ENCODE results near the gene SMYD4.
"Not testable (repeated sequence)": the region's sequence is repeated elsewhere in the genome, so short reads cannot be mapped to it uniquely, and the experiment has no call there.

The SMYD4 gene

DNA sequence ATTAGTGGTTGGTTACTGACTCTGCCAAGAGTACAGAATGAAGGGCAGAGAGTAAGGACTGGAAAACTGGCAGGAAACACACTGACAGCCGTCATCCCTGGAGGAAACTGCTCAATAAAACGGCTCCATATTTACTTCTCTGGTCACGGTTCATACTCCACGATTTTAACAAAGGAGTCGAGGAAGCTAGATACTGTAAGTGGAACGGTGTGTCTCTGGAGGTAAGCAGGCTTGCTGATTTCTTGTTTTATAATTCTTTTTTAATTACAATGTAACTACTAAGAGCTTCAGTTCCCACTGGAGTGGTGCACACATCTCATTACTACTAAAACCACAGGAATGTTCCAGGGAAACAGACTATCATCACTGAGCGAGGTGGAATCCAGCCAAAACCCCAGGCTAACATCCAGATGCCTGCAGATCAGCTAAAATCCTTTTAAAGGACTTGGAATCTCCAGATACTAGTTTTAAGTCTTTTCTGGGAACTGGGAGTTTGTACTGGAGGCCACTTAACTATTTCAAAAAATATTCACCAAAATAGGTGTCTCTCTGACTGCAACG is 50.1 kb downstream of the SMYD4 start:
- no peak for DNase-seq

GRCh38 chr17:1776857-1777256 is 52.8 kb downstream of the SMYD4 start:
- no peak for DNase-seq

GRCh38 chr17:1776328-1776727 is 53.4 kb downstream of the SMYD4 start:
- DNase-seq = no peak

DNA sequence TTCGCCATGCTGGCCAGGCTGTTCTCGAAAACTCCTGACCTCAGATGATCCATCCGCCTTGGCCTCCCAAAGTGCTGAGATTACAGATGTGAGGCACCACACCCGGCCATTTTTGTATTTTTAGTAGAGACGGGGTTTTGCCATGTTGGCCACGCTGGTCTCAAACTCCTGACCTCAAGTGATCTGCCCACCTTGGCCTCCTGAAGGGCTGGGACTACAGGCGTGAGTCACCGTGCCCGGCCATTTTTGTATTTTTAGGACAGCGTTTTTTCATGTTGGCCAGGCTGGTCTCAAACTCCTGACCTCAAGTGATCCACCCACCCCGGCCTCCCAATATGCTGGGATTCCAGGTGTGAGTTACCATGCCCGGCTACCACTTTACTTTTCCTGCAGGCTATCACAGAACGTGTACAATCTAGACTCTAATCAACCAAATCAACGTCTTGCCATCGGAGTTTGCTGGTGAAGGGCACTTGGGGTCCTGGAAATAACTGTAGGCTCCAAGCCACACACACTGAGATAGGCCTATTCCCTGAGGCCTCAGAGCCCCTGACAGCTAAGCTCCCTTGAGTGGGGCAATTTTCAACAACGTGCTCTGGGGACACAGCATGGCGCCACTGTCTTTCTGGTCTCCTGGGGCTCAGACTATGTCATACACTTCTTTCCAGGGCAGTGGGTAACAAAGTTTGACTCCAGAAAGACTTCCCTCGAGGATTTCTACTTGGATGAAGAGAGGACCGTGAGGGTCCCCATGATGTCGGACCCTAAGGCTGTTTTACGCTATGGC is 55.1 kb downstream of the SMYD4 start:
- DNase-seq = no peak

DNA sequence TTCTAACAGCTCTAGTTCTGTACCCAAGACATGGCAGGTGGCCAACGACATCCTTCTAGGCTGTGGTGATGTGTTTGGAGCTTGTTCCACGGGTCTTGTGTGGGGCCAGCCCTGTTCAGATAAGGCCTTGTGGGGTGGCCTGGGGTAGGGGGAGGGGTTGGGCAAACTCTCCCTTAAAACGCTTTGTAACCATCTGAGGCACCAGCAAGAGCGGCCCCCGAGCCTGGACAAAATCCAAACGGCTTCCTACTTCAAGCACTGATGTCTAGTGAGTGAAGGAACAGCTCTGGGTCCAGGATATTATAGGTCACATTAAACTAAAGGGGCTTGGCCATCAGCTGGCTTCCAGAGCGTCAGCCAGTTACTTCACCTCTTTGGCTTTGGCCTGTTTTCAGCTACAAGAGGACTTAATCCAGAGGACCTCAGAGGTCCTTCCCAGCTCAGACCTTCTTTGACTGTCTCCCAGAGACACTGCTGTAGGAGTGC is 56.0 kb downstream of the SMYD4 start:
- DNase-seq = no peak

DNA sequence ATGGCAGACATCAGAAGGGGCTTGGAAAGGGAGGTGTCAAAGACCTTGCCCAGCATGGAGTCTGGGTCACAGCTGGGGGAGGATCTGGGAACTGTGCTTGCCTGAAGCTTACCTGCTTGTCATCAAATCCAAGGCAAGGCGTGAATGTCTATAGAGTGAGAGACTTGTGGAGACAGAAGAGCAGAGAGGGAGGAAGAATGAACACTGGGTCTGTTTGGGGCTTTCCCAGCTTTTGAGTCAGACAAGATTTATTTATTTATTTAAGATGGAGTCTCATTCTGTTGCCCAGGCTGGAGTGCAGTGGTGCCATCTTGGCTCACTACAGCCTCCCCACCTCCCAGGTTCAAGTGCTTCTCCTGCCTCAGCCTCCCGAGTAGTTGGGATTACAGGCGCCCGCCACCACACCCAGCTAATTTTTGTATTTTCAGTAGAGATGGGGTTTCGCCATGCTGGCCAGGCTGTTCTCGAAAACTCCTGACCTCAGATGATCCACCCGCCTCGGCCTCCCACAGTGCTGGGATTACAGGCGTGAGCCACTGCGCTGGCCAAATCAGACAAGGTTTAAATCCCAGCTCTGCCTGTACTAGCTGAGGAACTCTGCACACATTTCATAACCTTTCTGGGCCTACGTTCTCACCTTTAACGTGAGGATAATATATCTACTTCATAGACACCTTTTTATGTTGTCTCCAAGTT is 56.6 kb downstream of the SMYD4 start:
- DNase-seq = not testable (repeated sequence)

- no peak for DNase-seq
These were observed 59.8 kb downstream of the SMYD4 start for GRCh38 chr17:1769822-1770477.

DNA sequence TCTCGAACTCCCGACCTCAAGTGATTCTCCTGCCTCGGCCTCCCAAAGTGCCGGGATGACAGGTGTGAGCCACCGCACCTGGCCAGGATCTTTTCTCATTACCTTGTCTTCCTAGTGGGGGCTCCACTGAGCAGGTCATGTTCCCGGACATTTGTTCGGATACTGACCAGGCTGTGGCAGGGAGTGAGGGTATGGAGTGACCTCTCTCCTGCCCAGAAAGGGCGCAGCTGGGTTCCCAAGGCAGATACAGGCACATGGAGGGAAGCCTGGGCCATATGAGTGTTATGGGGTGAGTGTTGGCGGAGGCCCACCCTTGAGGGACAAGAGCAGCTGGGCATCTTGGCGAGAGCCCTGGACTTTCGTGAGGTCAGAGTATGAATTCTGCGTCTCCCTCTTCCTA is 62.3 kb downstream of the SMYD4 start:
- DNase-seq = no peak

DNA sequence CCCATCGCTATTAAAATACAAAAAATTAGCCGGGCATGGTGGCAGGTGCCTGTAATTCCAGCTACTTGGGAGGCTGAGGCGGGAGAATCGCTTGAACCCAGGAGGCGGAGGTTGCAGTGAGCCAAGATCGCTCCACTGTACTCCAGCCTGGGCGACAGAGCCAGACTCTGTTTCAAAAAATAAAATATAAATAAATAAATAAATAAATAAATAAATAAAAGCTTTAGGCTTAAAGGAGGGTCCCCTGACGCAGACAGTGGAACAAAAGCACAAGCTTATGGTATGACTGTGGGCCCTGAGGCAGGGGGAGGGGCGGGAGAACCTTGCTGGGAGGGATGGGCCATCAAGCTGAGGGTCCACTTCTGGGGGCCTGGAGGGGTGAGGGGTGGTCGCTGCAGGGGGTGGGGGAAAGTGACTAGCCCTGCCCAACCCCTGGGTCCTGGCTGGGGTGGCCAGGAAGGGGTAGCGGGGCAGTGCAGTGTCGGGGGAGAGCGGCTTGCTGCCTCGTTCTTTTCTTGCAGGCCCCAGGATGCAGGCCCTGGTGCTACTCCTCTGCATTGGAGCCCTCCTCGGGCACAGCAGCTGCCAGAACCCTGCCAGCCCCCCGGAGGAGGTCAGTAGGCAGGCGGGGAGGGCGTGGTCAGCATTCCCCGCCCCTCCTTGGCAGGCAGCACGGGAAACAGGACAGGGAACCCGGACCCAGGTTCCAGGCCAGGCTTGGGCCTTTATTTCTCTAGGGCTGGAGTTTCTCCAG is 63.1 kb downstream of the SMYD4 start:
- DNase-seq = no peak

DNA sequence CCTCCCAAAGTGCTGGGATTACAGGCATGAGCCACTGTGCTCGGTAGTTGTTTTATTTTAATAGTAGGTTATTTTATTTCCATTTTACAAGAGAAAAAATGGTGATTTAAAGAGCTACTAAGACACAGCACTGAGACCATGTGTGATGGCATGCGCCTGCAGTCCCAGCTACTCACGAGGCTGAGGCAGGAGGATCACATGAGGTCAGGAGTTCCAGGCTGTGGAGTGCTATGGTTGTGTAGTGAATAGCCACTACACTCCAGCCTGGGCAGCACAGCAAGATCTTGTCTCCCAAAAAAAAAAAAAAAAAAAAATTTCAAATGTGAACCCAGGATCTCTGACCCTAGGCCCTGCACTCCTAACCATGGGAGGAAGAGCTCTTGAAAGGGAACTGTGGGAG is 64.1 kb downstream of the SMYD4 start:
- no peak for DNase-seq

- DNase-seq = not testable (repeated sequence)
These were observed 65.0 kb downstream of the SMYD4 start for GRCh38 chr17:1764705-1765104.

GRCh38 chr17:1764284-1764683 is 65.4 kb downstream of the SMYD4 start:
- DNase-seq = peak; percentile 32 to 33

DNA sequence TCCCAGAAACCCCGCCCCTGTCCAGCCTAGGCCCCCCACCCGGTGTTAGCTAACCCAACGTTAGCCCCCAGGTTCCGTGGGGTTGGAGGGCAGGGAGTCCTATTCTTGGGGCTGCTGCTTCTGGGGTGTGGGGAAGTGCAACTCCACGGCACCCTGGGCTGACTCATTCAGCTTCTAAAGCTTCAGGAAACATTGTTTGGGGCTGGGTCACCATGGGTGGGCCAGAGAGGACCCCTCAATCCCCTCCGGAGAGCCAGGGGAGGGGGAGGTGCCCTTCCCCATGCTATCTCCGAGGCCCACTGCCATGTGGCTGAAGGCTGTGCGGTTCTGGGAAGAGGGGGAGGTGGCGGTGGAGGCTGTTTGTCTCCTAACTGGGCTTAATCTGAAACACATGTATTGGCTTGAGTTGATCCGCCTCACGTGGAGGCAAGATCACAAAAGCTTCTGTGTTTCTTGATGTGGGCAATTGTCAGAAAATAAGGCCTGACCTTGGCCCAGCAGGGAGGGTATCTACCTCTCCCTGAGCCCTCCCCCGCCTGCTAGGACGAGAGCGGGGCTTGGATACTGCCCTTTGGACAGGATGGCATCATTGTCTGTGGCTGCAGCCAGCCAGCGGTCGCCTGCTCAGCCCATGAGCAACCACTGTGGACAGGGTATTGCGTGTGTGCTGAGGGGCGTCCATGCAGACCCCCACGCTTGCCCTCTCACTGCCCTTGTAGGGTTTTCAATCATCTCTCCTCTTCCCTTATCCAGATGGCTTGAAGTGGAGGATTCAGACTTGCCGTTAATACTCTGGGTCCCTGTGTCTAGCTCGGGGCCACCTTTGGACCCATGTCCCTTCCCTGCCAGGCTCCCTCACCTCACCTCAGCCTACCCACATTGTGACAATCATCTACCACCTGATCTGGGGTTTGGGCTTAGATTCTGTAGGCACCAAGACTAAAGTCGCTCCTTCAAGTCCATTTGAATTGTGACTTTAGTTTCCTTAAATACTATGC is 66.5 kb downstream of the SMYD4 start:
- DNase-seq = no peak

DNA sequence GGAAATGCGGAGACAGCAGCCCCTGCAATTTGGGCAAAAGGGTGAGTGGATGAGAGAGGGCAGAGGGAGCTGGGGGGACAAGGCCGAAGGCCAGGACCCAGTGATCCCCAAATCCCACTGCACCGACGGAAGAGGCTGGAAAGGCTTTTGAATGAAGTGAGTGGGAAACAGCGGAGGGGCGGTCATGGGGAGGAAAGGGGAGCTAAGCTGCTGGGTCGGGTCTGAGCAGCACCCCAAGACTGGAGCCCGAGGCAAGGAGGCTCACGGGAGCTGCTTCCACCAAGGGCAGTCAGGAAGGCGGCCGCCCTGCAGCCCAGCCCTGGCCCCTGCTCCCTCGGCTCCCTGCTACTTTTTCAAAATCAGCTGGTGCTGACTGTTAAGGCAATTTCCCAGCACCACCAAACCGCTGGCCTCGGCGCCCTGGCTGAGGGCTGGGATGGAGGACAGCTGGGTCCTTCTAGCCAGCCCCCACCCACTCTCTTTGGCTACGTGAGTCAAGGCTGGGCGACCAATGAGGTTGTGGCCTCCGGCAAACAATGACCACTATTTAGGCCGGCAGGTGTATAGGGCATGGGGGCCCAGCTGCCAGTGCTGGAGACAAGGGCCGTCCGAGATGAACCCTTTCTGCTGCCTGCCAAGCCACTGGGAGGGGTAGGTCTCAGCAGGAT is 67.3 kb downstream of the SMYD4 start:
- no peak for DNase-seq

DNA sequence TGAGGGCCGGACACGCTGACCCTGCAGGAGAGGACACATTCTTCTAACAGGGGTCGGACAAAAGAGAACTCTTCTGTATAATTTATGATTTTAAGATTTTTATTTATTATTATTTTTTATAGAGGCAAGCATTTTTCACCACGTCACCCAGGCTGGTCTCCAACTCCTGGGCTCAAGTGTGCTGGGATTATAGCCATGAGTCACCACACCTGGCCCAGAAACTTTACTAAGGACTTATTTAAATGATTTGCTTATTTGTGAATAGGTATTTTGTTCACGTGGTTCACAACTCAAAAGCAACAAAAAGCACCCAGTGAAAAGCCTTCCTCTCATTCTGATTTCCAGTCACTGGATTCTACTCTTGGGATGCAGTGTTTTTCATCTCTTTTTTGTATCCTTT is 70.2 kb downstream of the SMYD4 start:
- no peak for DNase-seq

- DNase-seq = no peak
These were observed 70.9 kb downstream of the SMYD4 start for GRCh38 chr17:1758807-1759206.

GRCh38 chr17:1755827-1756262 is 73.9 kb downstream of the SMYD4 start:
- DNase-seq = no peak

DNA sequence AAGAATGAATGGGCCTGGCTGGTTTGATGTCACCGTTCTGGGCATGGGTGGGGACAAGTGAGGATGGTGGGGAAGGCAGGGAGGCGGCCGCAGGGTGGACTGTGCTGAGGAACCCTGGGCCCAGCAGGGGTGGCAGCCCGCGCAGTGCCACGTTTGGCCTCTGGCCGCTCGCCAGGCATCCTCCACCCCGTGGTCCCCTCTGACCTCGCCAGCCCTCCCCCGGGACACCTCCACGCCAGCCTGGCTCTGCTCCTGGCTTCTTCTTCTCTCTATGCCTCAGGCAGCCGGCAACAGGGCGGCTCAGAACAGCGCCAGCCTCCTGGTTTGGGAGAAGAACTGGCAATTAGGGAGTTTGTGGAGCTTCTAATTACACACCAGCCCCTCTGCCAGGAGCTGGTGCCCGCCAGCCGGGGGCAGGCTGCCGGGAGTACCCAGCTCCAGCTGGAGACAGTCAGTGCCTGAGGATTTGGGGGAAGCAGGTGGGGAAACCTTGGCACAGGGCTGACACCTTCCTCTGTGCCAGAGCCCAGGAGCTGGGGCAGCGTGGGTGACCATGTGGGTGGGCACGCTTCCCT is 74.4 kb downstream of the SMYD4 start:
- DNase-seq = no peak

- no peak for DNase-seq
These were observed 75.1 kb downstream of the SMYD4 start for GRCh38 chr17:1754430-1755112.

All from activated CD4-positive, alpha-beta T cell treated with anti-CD3 and anti-CD28 coated beads for 4 hours (primary cell).